GM19240 (cell line): ENCODE results near the gene GALE.
"Not testable (repeated sequence)": the region's sequence is repeated elsewhere in the genome, so short reads cannot be mapped to it uniquely, and the experiment has no call there.

Experiments
- DNase-seq: peaks from one replicate; pipeline ENCODE4 v3.0.0; 2011; ENCODE audit warnings: low spot score; ENCODE audit not compliant: insufficient read length

Gene GALE

GRCh38 chr1:23800400-23801337 lies at the start of gene GALE:
Gene GALE (minus strand): TSS chr1:23800754. CDS start chr1:23799007, 1,747 bp downstream.
- DNase-seq: peak; percentile 92

- DNase-seq: no peak
Measured at GRCh38 chr1:23848673-23849616, 48.4 kb upstream of the GALE start.

GRCh38 chr1:23847482-23848095 lies 47.0 kb upstream of the GALE start:
- not testable (repeated sequence) for DNase-seq

DNA sequence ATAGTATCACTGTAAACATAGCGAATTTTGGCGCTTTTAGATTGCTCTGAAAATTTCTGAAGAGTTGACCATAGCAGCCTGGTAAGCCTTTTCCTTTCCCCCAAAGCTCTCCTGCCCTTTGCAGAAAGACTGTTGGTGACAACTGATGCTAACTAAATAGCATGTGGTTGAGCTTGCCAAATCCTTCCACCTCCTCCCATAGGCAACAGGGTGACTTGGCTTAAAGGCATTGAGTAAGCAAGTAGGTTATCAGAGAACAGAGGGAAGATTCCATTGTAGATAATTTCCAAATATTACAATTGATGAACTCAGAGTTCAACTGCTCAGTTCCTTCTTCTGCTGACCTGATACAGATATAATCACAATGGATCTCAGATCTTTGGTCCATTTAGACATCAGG lies 44.6 kb upstream of the GALE start:
- no peak for DNase-seq

GRCh38 chr1:23843644-23844043 lies 43.1 kb upstream of the GALE start:
- no peak for DNase-seq

GRCh38 chr1:23838401-23838866 lies 37.9 kb upstream of the GALE start:
- DNase-seq: peak; percentile 56

GRCh38 chr1:23837908-23838307 lies 37.4 kb upstream of the GALE start:
- no peak for DNase-seq

- DNase-seq: no peak
Measured at GRCh38 chr1:23836037-23836436, 35.5 kb upstream of the GALE start.

DNA sequence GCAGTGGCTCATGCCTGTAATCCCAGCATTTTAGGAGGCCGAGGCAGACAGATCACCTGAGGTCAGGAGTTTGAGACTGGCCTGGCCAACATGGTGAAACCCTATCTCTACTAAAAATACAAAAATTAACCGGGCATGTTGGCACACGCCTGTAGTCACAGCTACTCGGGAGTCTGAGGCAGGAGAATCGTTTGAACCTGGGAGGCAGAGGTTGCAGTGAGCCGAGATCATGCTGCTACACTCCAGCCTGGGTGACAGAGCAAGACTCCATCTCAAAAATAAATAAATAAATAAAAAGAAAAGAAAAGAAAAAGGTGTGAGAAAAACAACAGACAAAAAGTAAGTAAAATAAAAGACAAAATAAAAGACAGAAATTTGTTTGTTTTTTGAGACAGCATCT lies 33.6 kb upstream of the GALE start:
- not testable (repeated sequence) for DNase-seq

DNA sequence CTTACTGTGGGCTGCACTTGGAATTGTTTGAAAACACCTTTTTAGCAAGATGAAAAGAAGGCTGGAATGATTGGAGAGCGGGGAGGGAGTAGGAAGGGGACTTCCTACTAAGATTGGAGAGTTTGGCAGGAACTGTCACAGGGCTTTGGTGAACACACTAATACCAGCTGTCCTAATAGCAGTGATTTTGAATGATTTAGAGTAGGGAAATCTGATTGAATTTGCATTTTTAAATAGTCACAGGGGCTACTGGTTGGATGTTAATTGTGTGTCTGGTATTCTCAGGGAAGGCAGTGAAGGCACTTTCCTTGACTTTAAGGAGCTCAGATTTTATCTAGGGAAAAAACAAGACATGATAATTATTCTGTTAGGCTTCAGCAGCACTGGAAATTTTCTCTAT lies 27.2 kb upstream of the GALE start:
- no peak for DNase-seq

DNA sequence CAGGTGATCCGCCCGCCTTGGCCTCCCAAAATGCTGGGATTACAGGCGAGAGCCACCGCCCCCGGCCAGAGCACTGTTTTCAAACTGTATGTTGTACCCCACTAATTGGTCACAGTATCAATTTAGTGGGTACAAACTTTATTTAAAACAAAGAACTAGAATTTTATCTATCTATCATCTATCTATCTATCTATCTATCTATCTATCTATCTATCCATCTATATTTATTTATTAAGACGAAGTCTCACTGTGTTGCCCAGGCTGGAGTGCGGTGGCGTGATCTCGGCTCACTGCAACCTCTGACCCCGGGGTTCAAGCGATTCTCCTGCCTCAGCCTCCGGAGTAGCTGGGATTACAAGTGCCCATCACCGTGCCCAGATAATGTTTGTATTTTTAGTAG lies 26.0 kb upstream of the GALE start:
- not testable (repeated sequence) for DNase-seq

GRCh38 chr1:23825762-23826522 lies 25.4 kb upstream of the GALE start:
- no peak for DNase-seq

GRCh38 chr1:23825076-23825761 lies 24.7 kb upstream of the GALE start, which contains the start of gene HMGCL:
Gene HMGCL (minus strand): TSS chr1:23825429. CDS start chr1:23825415, 14 bp downstream.
- peak; percentile 92 for DNase-seq

- DNase-seq: no peak
Measured at GRCh38 chr1:23824711-23825075, 24.1 kb upstream of the GALE start.

GRCh38 chr1:23823767-23824166 lies 23.2 kb upstream of the GALE start:
- no peak for DNase-seq

DNA sequence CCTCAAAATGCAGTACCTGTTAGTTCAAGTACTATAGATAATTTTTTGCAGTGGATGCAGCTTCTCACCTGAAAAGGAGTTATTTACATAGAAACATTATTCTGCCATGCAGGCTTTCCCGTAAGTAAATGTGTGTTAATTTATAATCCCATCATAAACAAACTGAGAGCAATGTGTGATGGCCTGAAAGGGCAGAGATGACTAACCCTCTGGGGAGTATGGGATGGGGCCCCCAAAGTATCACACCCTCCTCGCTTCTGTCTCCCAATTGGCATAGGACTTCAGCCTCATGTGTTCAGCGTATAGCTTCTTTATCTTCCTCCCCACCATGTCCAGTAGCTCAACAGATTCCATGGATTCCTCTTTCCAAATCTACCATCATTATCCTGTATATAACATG lies 17.1 kb upstream of the GALE start:
- no peak for DNase-seq

DNA sequence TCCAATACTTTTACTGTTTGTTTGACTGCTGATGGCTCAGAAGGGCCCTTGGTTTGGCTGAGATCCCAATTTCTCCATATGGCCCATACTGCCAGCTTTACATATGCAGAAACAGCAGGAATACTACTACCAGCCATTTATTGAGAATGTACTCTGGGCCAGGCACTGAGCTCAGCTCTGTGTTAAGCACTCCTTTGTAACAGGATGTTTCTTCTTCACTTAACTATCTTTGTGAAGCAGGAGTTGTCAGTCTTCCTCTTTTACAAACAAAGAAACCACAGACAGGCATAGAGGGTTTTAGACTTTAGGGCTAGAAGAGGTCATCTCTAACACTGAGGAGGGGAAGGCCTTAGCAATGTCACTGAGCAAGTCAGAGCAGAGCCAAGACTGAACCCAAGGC lies 16.4 kb upstream of the GALE start:
- no peak for DNase-seq

DNA sequence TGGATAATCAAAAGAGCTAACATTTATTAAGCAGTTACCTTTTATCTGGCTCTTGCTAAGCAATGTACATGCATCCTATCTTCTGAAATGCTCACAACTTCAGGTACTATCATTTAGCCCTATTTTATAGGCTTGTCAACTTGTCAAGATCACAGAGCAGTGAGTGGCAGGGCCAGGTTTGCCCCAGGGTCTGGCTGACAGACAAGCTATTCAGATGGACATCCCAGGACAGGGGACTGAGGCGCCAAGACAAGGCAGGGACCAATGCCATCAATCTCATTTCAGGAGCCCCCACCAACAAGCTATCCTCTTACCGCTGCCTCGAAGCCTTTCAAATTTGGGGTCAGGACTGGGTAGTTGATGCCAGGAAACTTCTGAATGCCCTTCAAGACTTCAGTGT lies 15.8 kb upstream of the GALE start:
- no peak for DNase-seq

GRCh38 chr1:23814016-23814415 lies 13.5 kb upstream of the GALE start:
- DNase-seq: no peak
